A673 (cell line): ENCODE results near the gene HIP1. TPM values are rescaled to one million over a fixed set of nuclear protein-coding genes. Genes with fewer than 3 reads are reported as not detected.

Source experiments
- BruUV-seq: library from RNA; stranded (reverse); fragments of 400-500 nt; replicated peaks from 2 replicates; lab custom pipeline; 2021; lab: Mats Ljungman, UMichigan
- CTCF ChIA-PET: fragments of 300-600 bp; sonication (Branson Sonifier 250); formaldehyde crosslinking; loops from one replicate; lab custom pipeline; 2022; ENCODE audit warnings: antibody characterized with exemption; lab: Charles Lee
- POLR2A ChIA-PET: fragments of 300-600 bp; sonication (Branson Sonifier 250); formaldehyde crosslinking; loops from one replicate; lab custom pipeline; 2022; ENCODE audit warnings: antibody characterized with exemption; ENCODE audit not compliant: low non-redundant PET; lab: Charles Lee
- DNase-seq: peaks from one replicate; pipeline ENCODE4 v3.0.0-alpha.2; 2015; ENCODE audit warnings: low spot score
- H3K27ac ChIP-seq: fragments of 200-600 bp; sonication (generic); 2 replicates; pipeline ENCODE4 v1.5.1; 2016; ENCODE audit warnings: mixed run types, low read depth, mild to moderate bottlenecking, mixed read lengths, antibody characterized with exemption, low read length; ENCODE audit not compliant: poor library complexity, severe bottlenecking
- H3K27me3 ChIP-seq: fragments of 200-600 bp; sonication (generic); replicated peaks from 2 replicates; pipeline ENCODE4 v1.6.1; 2017; ENCODE audit warnings: mixed run types, low read depth, mild to moderate bottlenecking, mixed read lengths, antibody characterized with exemption, low read length; ENCODE audit not compliant: insufficient read depth, poor library complexity
- H3K36me3 ChIP-seq: fragments of 200-600 bp; sonication (generic); 2 replicates; pipeline ENCODE4 v1.6.1; 2016; ENCODE audit warnings: mixed run types, mild to moderate bottlenecking, mixed read lengths, antibody characterized with exemption, low read length; ENCODE audit not compliant: insufficient read depth, poor library complexity, severe bottlenecking
- H3K4me1 ChIP-seq: fragments of 200-600 bp; sonication (generic); 2 replicates; pipeline ENCODE4 v1.6.1; 2017; ENCODE audit warnings: mixed run types, mild to moderate bottlenecking, mixed read lengths, antibody characterized with exemption, low read length; ENCODE audit not compliant: insufficient read depth, poor library complexity, severe bottlenecking
- H3K4me3 ChIP-seq: fragments of 200-600 bp; sonication (generic); 2 replicates; pipeline ENCODE4 v1.5.1; 2016; ENCODE audit warnings: low read depth, mixed run types, mild to moderate bottlenecking, mixed read lengths, low read length; ENCODE audit not compliant: poor library complexity, severe bottlenecking
- H3K9me3 ChIP-seq: fragments of 200-600 bp; sonication (generic); 2 replicates; pipeline ENCODE4 v1.6.1; 2016; ENCODE audit warnings: mixed run types, low read depth, mild to moderate bottlenecking, mixed read lengths, antibody characterized with exemption, low read length; ENCODE audit not compliant: poor library complexity, severe bottlenecking
- CTCF ChIP-seq: fragments of 300-800, 200-600 bp; sonication (generic); conservative IDR thresholded peaks from 2 replicates; pipeline ENCODE4 v1.5.1; 2017; ENCODE audit warnings: low read depth, mild to moderate bottlenecking, antibody characterized with exemption, low read length, moderate library complexity, mixed read lengths
- EZH2 ChIP-seq: fragments of 200-600 bp; sonication (generic); IDR thresholded peaks from 2 replicates; pipeline ENCODE4 v1.6.1; 2017; ENCODE audit warnings: borderline replicate concordance, low read depth, mild to moderate bottlenecking, mixed read lengths, antibody characterized with exemption, low read length; ENCODE audit not compliant: poor library complexity, severe bottlenecking
- intact Hi-C: fragments of 100-400 bp; cut with micrococcal nuclease; formaldehyde crosslinking; loops from one replicate; pipeline ENCODE4 v1.10.0; 2022; ENCODE audit not compliant: unreplicated experiment
- total RNA-seq: library from RNA; stranded (reverse); gene quantifications from 2 replicates; pipeline ENCODE4 v1.2.3, GENCODE V29; 2021

The HIP1 gene
- total RNA-seq, 1 experiment from 2014 or later: 25.0 TPM

DNA sequence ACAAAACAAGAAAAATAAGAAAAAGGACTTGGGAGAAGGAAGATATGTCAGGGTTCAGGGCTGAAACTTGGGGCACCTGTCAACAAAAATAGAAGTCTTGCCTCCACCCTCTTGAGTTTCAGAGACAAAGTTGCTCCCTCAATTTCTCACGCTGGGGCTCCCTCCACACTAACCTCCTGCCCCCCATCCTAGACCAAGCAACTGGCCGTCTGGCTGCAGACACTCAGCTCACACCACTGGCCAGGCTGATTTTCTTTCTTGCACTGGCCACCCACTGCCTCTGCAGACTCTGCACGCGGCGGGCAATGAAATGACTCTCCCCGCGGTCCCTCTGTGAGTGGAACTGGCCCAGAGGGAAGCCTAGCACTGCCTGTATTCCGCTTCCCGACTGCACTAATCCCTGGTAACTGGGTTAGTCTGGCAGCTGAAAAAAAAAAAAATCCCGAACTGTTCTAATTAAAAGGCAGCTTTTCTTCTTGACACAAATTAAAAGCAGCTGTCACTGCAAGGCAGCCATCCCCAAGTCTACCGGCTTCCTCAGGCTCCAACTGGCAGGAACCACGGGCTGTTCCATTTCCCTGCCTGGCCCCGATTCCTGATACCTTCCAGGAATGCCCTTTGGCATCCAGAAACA, 163.1 kb downstream of the HIP1 start:
- TF ChIP-seq EZH2 (no peak), CTCF (no peak)
- Histone ChIP-seq H3K9me3 (no peaks in the 10 kb centered on the region), H3K36me3 (no peaks in the 10 kb centered on the region), H3K4me3 (no peak overlapping the region), H3K27me3 (no peaks in the 10 kb centered on the region), H3K4me1 (peaks cover 8% of the 10 kb centered on the region), H3K27ac (no peak overlapping the region)
- CTCF ChIA-PET: no interaction called here
- no TSS peak for BruUV-seq
- intact Hi-C loops: no loop called here
- POLR2A ChIA-PET: no interaction called here
- peak; percentile 49 for DNase-seq

- no peaks in the 10 kb centered on the region for H3K9me3 ChIP-seq
- no peaks in the 10 kb centered on the region for H3K27me3 ChIP-seq
- H3K36me3 ChIP-seq: no peaks in the 10 kb centered on the region
- intact Hi-C loops: no loop called here
- TF ChIP-seq EZH2: no peak
- TF ChIP-seq CTCF: no peak
- H3K4me1 ChIP-seq: peaks cover 8% of the 10 kb centered on the region
- H3K4me3 ChIP-seq: no peak overlapping the region
- CTCF ChIA-PET: no interaction called here
- no peak for DNase-seq
- BruUV-seq: no TSS peak
- H3K27ac ChIP-seq: no peak overlapping the region
- POLR2A ChIA-PET: interaction anchor here (0.6 kb wide), 1 partner anchor 47 kb away, joined by 4 read pairs; no protein-coding TSS in a partner anchor
These were observed 165.2 kb downstream of the HIP1 start for GRCh38 chr7:75573477-75574019.

GRCh38 chr7:75572814-75573213, 165.9 kb downstream of the HIP1 start:
- H3K4me3 ChIP-seq: no peak overlapping the region
- no peak overlapping the region for H3K27ac ChIP-seq
- intact Hi-C loops: no loop called here
- no peak for TF ChIP-seq CTCF
- TF ChIP-seq EZH2: no peak
- H3K4me1 ChIP-seq: peaks cover 8% of the 10 kb centered on the region
- H3K9me3 ChIP-seq: no peaks in the 10 kb centered on the region
- POLR2A ChIA-PET: no interaction called here
- no peaks in the 10 kb centered on the region for H3K27me3 ChIP-seq
- no peaks in the 10 kb centered on the region for H3K36me3 ChIP-seq
- DNase-seq: no peak
- CTCF ChIA-PET: no interaction called here
- no TSS peak for BruUV-seq
